Activated CD8-positive, alpha-beta memory T cell treated with anti-CD3 and anti-CD28 coated beads, Interleukin-2, amount 10 ng/mL, durations not matched to agents 7 days and 5 days (primary cell): ENCODE data around the gene NHERF2. TPM values are rescaled to one million over a fixed set of nuclear protein-coding genes. Genes with fewer than 3 reads are reported as not detected.

Source experiments
- ATAC-seq: fragments of 150-1000 bp; cut with Tn5 transposase; one replicate; pipeline ENCODE4 v1.10.0; 2021; ENCODE audit warnings: moderate library complexity
- CTCF ChIA-PET: fragments of 350-600 bp; sonication (Branson Sonifier 250); formaldehyde crosslinking; loops from one replicate; lab custom pipeline; 2021; ENCODE audit warnings: antibody characterized with exemption; lab: Charles Lee
- DNase-seq: peaks from one replicate; pipeline ENCODE4 v3.0.0-alpha.2; 2020
- H3K27ac Mint-ChIP-seq: one replicate; pipeline ENCODE4 v1.8.0; 2021; ENCODE audit warnings: mild to moderate bottlenecking, mixed read lengths
- H3K27me3 Mint-ChIP-seq: one replicate; pipeline ENCODE4 v1.8.0; 2021; ENCODE audit warnings: mixed read lengths
- H3K36me3 Mint-ChIP-seq: one replicate; pipeline ENCODE4 v1.8.0; 2021; ENCODE audit warnings: mild to moderate bottlenecking, mixed read lengths
- H3K4me1 Mint-ChIP-seq: one replicate; pipeline ENCODE4 v1.8.0; 2021; ENCODE audit warnings: mixed read lengths
- H3K4me3 Mint-ChIP-seq: one replicate; pipeline ENCODE4 v1.8.0; 2021; ENCODE audit warnings: mild to moderate bottlenecking, moderate library complexity, mixed read lengths
- H3K9me3 Mint-ChIP-seq: one replicate; pipeline ENCODE4 v1.8.0; 2022; ENCODE audit warnings: low read depth, mixed read lengths
- total RNA-seq, 2 experiments: library from RNA; stranded (reverse); gene quantifications; one replicate each; pipeline ENCODE4 v1.2.3, GENCODE V29; 2021

Gene NHERF2
- total RNA-seq, 2 experiments from 2014 or later = 1.3 to 2.2 TPM

- H3K9me3 Mint-ChIP-seq = no peaks in the 10 kb centered on the region
- no peak overlapping the region for H3K4me3 Mint-ChIP-seq
- ATAC-seq (no peak), DNase-seq (no peak)
- no peak overlapping the region for H3K27ac Mint-ChIP-seq
- CTCF ChIA-PET = no interaction called here
- H3K36me3 Mint-ChIP-seq = peaks cover 8% of the 10 kb centered on the region
- H3K27me3 Mint-ChIP-seq = no peaks in the 10 kb centered on the region
- peaks cover 6% of the 10 kb centered on the region for H3K4me1 Mint-ChIP-seq
Measured at GRCh38 chr16:2061023-2061422, 34.3 kb downstream of the NHERF2 start.

- Mint-ChIP-seq H3K27me3 (no peaks in the 10 kb centered on the region), H3K9me3 (no peaks in the 10 kb centered on the region), H3K36me3 (peaks cover 11% of the 10 kb centered on the region), H3K4me3 (no peak overlapping the region), H3K27ac (no peak overlapping the region), H3K4me1 (peaks cover 6% of the 10 kb centered on the region)
- CTCF ChIA-PET = interaction anchor here (1.0 kb wide), 1 partner anchor 13 kb away, joined by 3 read pairs; the partner anchor contains the start of genes NTHL1 and TSC2
- ATAC-seq = no peak
- no peak for DNase-seq
Measured at GRCh38 chr16:2061526-2061925, 34.8 kb downstream of the NHERF2 start.

GRCh38 chr16:2062801-2063200 lies 36.1 kb downstream of the NHERF2 start:
- Mint-ChIP-seq H3K36me3 (peaks cover 15% of the 10 kb centered on the region), H3K9me3 (no peaks in the 10 kb centered on the region), H3K4me3 (no peak overlapping the region), H3K4me1 (peaks cover 6% of the 10 kb centered on the region), H3K27ac (no peak overlapping the region), H3K27me3 (no peaks in the 10 kb centered on the region)
- CTCF ChIA-PET = no interaction called here
- ATAC-seq (no peak), DNase-seq (no peak)

- Mint-ChIP-seq H3K9me3 (no peaks in the 10 kb centered on the region), H3K27ac (no peak overlapping the region), H3K4me1 (peaks cover 6% of the 10 kb centered on the region), H3K27me3 (no peaks in the 10 kb centered on the region), H3K36me3 (peaks cover 20% of the 10 kb centered on the region), H3K4me3 (no peak overlapping the region)
- CTCF ChIA-PET = no interaction called here
- DNase-seq (no peak), ATAC-seq (no peak)
Measured at GRCh38 chr16:2063861-2064260, 37.2 kb downstream of the NHERF2 start.

GRCh38 chr16:2064368-2064945 lies 37.8 kb downstream of the NHERF2 start:
- Mint-ChIP-seq H3K27ac (no peak overlapping the region), H3K36me3 (peaks cover 22% of the 10 kb centered on the region), H3K27me3 (no peaks in the 10 kb centered on the region), H3K4me3 (no peak overlapping the region), H3K9me3 (no peaks in the 10 kb centered on the region), H3K4me1 (peaks cover 6% of the 10 kb centered on the region)
- ATAC-seq (no peak), DNase-seq (no peak)
- CTCF ChIA-PET = interaction anchor here (0.8 kb wide), 1 partner anchor 17 kb away, joined by 3 read pairs; the partner anchor contains the start of genes NTHL1 and TSC2

- Mint-ChIP-seq H3K4me1 (peaks cover 6% of the 10 kb centered on the region), H3K27ac (no peak overlapping the region), H3K9me3 (no peaks in the 10 kb centered on the region), H3K4me3 (no peak overlapping the region), H3K27me3 (no peaks in the 10 kb centered on the region), H3K36me3 (peaks cover 25% of the 10 kb centered on the region)
- CTCF ChIA-PET = no interaction called here
- DNase-seq (no peak), ATAC-seq (no peak)
Measured at GRCh38 chr16:2066139-2066538, 39.4 kb downstream of the NHERF2 start.

GRCh38 chr16:2070576-2071453 lies 44.1 kb downstream of the NHERF2 start:
- Mint-ChIP-seq H3K4me3 (no peak overlapping the region), H3K36me3 (peaks cover 20% of the 10 kb centered on the region), H3K9me3 (no peaks in the 10 kb centered on the region), H3K27ac (no peak overlapping the region), H3K4me1 (peaks cover under 1% of the 10 kb centered on the region), H3K27me3 (no peaks in the 10 kb centered on the region)
- ATAC-seq = no peak
- no peak for DNase-seq
- CTCF ChIA-PET = interaction anchor here (0.6 kb wide), 1 partner anchor 40 kb away, joined by 4 read pairs; no protein-coding TSS in a partner anchor

GRCh38 chr16:2071454-2072202 lies 44.9 kb downstream of the NHERF2 start:
- Mint-ChIP-seq H3K36me3 (peaks cover 14% of the 10 kb centered on the region), H3K27me3 (no peaks in the 10 kb centered on the region), H3K9me3 (no peaks in the 10 kb centered on the region), H3K27ac (no peak overlapping the region), H3K4me3 (no peak overlapping the region), H3K4me1 (no peaks in the 10 kb centered on the region)
- CTCF ChIA-PET = interaction anchor here (0.6 kb wide), 1 partner anchor 41 kb away, joined by 4 read pairs; no protein-coding TSS in a partner anchor
- no peak for DNase-seq
- no peak for ATAC-seq

GRCh38 chr16:2072926-2073325 lies 46.2 kb downstream of the NHERF2 start:
- Mint-ChIP-seq H3K4me1 (no peaks in the 10 kb centered on the region), H3K27me3 (no peaks in the 10 kb centered on the region), H3K4me3 (no peak overlapping the region), H3K9me3 (no peaks in the 10 kb centered on the region), H3K36me3 (peaks cover 9% of the 10 kb centered on the region), H3K27ac (no peak overlapping the region)
- no peak for DNase-seq
- no peak for ATAC-seq
- CTCF ChIA-PET = interaction anchor here (1.2 kb wide), 1 partner anchor 428 kb away, joined by 3 read pairs; no protein-coding TSS in a partner anchor

GRCh38 chr16:2074071-2074470 lies 47.4 kb downstream of the NHERF2 start:
- no peaks in the 10 kb centered on the region for H3K4me1 Mint-ChIP-seq
- DNase-seq = no peak
- H3K27ac Mint-ChIP-seq = no peak overlapping the region
- no peaks in the 10 kb centered on the region for H3K9me3 Mint-ChIP-seq
- no peak overlapping the region for H3K4me3 Mint-ChIP-seq
- ATAC-seq = no peak
- no peaks in the 10 kb centered on the region for H3K27me3 Mint-ChIP-seq
- H3K36me3 Mint-ChIP-seq = peaks cover 4% of the 10 kb centered on the region
- CTCF ChIA-PET = interaction anchor here (1.2 kb wide), 1 partner anchor 427 kb away, joined by 3 read pairs; no protein-coding TSS in a partner anchor

GRCh38 chr16:2075631-2076030 lies 48.9 kb downstream of the NHERF2 start:
- CTCF ChIA-PET = interaction anchor here (1.0 kb wide), 1 partner anchor 65 kb away, joined by 5 read pairs; no protein-coding TSS in a partner anchor
- Mint-ChIP-seq H3K4me1 (no peaks in the 10 kb centered on the region), H3K27me3 (no peaks in the 10 kb centered on the region), H3K36me3 (no peaks in the 10 kb centered on the region), H3K9me3 (no peaks in the 10 kb centered on the region), H3K27ac (no peak overlapping the region), H3K4me3 (no peak overlapping the region)
- ATAC-seq = no peak
- DNase-seq = no peak

GRCh38 chr16:2076072-2076865 lies 49.6 kb downstream of the NHERF2 start:
- DNase-seq = no peak
- ATAC-seq = no peak
- Mint-ChIP-seq H3K4me1 (no peaks in the 10 kb centered on the region), H3K36me3 (no peaks in the 10 kb centered on the region), H3K9me3 (no peaks in the 10 kb centered on the region), H3K27ac (no peak overlapping the region), H3K27me3 (no peaks in the 10 kb centered on the region), H3K4me3 (no peak overlapping the region)
- CTCF ChIA-PET = interaction anchor here (1.0 kb wide), 1 partner anchor 64 kb away, joined by 5 read pairs; no protein-coding TSS in a partner anchor
